GM23338 (cell line): ENCODE measurements around the gene ABI2. TPM values are rescaled to one million over a fixed set of nuclear protein-coding genes. Genes with fewer than 3 reads are reported as not detected.

Source experiments
- ATAC-seq: fragments of 200-7000 bp; cut with Tn5 transposase; 3 replicates; pipeline ENCODE4 v1.9.1; 2020
- DNase-seq: peaks from one replicate; pipeline ENCODE4 v3.0.0-alpha.2; 2015; ENCODE audit warnings: low spot score
- H2AFZ ChIP-seq: fragments of 200-600 bp; sonication (generic); 2 replicates; pipeline ENCODE4 v1.8.0; 2016; ENCODE audit warnings: antibody characterized with exemption, mild to moderate bottlenecking, moderate library complexity
- H3F3A ChIP-seq: fragments of 200-600 bp; sonication (generic); replicated peaks from 2 replicates; pipeline ENCODE4 v1.8.0; 2017; ENCODE audit warnings: antibody characterized with exemption, mixed run types, low read depth
- H3K27ac ChIP-seq: fragments of 200-600 bp; sonication (generic); 2 replicates; pipeline ENCODE4 v1.6.1; 2016; ENCODE audit warnings: low read depth
- H3K27me3 ChIP-seq: fragments of 200-600 bp; sonication (generic); 2 replicates; pipeline ENCODE4 v1.8.0; 2016; ENCODE audit warnings: mild to moderate bottlenecking, mixed run types, moderate library complexity; ENCODE audit not compliant: insufficient read depth
- H3K36me3 ChIP-seq: fragments of 200-600 bp; sonication (generic); 2 replicates; pipeline ENCODE4 v1.8.0; 2016; ENCODE audit warnings: mild to moderate bottlenecking; ENCODE audit not compliant: insufficient read depth
- H3K4me1 ChIP-seq: fragments of 200-600 bp; sonication (generic); 2 replicates; pipeline ENCODE4 v1.8.0; 2016; ENCODE audit warnings: mild to moderate bottlenecking, moderate library complexity; ENCODE audit not compliant: insufficient read depth
- H3K4me2 ChIP-seq: fragments of 200-600 bp; sonication (generic); 2 replicates; pipeline ENCODE4 v1.7.1; 2017; ENCODE audit warnings: mixed run types
- H3K4me3 ChIP-seq: fragments of 200-600 bp; sonication (generic); 2 replicates; pipeline ENCODE4 v1.6.1; 2016; ENCODE audit warnings: mixed run types
- H3K79me2 ChIP-seq: fragments of 200-600 bp; sonication (generic); replicated peaks from 2 replicates; pipeline ENCODE4 v1.8.0; 2017; ENCODE audit warnings: mild to moderate bottlenecking; ENCODE audit not compliant: insufficient read depth
- H3K9me2 ChIP-seq: fragments of 200-600 bp; sonication (generic); 2 replicates; pipeline ENCODE4 v1.8.0; 2017; ENCODE audit not compliant: insufficient read depth
- H4K20me1 ChIP-seq: fragments of 200-600 bp; sonication (generic); replicated peaks from 2 replicates; pipeline ENCODE4 v1.8.0; 2017; ENCODE audit warnings: mild to moderate bottlenecking; ENCODE audit not compliant: insufficient read depth
- H3K27ac Mint-ChIP-seq: 2 replicates; pipeline ENCODE4 v1.8.0; 2020; ENCODE audit warnings: inconsistent platforms, mild to moderate bottlenecking, moderate library complexity, mixed read lengths
- H3K27me3 Mint-ChIP-seq: 3 replicates; pipeline ENCODE4 v1.8.0; 2022; ENCODE audit warnings: low read depth, mild to moderate bottlenecking, moderate library complexity, mixed read lengths, inconsistent platforms; ENCODE audit not compliant: insufficient read depth, poor library complexity
- H3K36me3 Mint-ChIP-seq: 3 replicates; pipeline ENCODE4 v1.8.0; 2021; ENCODE audit warnings: low read depth, mild to moderate bottlenecking, inconsistent platforms, moderate library complexity, mixed read lengths
- H3K4me1 Mint-ChIP-seq: 3 replicates; pipeline ENCODE4 v1.8.0; 2020; ENCODE audit warnings: mild to moderate bottlenecking, inconsistent platforms, mixed read lengths
- H3K4me3 Mint-ChIP-seq: 3 replicates; pipeline ENCODE4 v1.8.0; 2021; ENCODE audit warnings: moderate library complexity, mild to moderate bottlenecking, inconsistent platforms, mixed read lengths
- H3K9me3 Mint-ChIP-seq: 3 replicates; pipeline ENCODE4 v1.8.0; 2020; ENCODE audit warnings: moderate library complexity, mild to moderate bottlenecking, inconsistent platforms, mixed read lengths
- CREB1 ChIP-seq: fragments of 250-450 bp; sonication (Bioruptor Pico); IDR thresholded peaks from 2 replicates; pipeline ENCODE4 v1.5.0; 2020; ENCODE audit warnings: low read depth, mild to moderate bottlenecking, moderate library complexity
- EZH2 ChIP-seq: fragments of 200-600 bp; sonication (generic); IDR thresholded peaks from one replicate; pipeline ENCODE4 v1.8.0; 2017; ENCODE audit warnings: antibody characterized with exemption, mild to moderate bottlenecking, low read depth; ENCODE audit not compliant: unreplicated experiment
- EZH2phosphoT487 ChIP-seq: fragments of 200-600 bp; sonication (generic); IDR thresholded peaks from one replicate; pipeline ENCODE4 v1.8.1; 2018; ENCODE audit warnings: antibody characterized with exemption; ENCODE audit not compliant: unreplicated experiment
- JUNB ChIP-seq: IDR thresholded peaks from one replicate; pipeline ENCODE4 v1.6.1; 2016; ENCODE audit warnings: antibody characterized with exemption; ENCODE audit not compliant: unreplicated experiment
- NANOG ChIP-seq: IDR thresholded peaks from 2 replicates; pipeline ENCODE4 v1.6.1; 2016; ENCODE audit warnings: antibody characterized with exemption, borderline replicate concordance
- POLR2AphosphoS5 ChIP-seq: IDR thresholded peaks from 2 replicates; pipeline ENCODE4 v1.6.1; 2016; ENCODE audit warnings: antibody characterized with exemption, low read depth
- STAT1 ChIP-seq: IDR thresholded peaks from one replicate; pipeline ENCODE4 v1.6.1; 2016; ENCODE audit warnings: antibody characterized with exemption; ENCODE audit not compliant: unreplicated experiment
- ZNF114 ChIP-seq: fragments of 250-450 bp; sonication (Bioruptor Pico); IDR thresholded peaks from 2 replicates; pipeline ENCODE4 v1.5.0; 2020; ENCODE audit warnings: mild to moderate bottlenecking, moderate library complexity
- ZNF331 ChIP-seq: fragments of 250-450 bp; sonication (Bioruptor Pico); IDR thresholded peaks from 2 replicates; pipeline ENCODE4 v1.5.0; 2020; ENCODE audit warnings: low read depth, mild to moderate bottlenecking, moderate library complexity
- polyA plus RNA-seq: library from polyadenylated mRNA; unstranded; fragments of >200 nt; fragmentation: Nextera tagmentation; extraction: Ambion mirVana; gene quantifications from 2 replicates; pipeline ENCODE4 v1.2.1, GENCODE V29; 2016
- total RNA-seq: library from RNA; depleted of rRNA; stranded (reverse); fragments of >200 nt; shearing (Covaris generic); gene quantifications from 2 replicates; pipeline ENCODE4 v1.2.3, GENCODE V29; 2014
- TF ChIP-seq, protein P1 (sequence below): fragments of 250-450 bp; sonication (Bioruptor Pico); IDR thresholded peaks from 2 replicates; pipeline ENCODE4 v1.5.0; 2020; ENCODE audit warnings: mild to moderate bottlenecking, moderate library complexity
- TF ChIP-seq, protein P2 (sequence below): IDR thresholded peaks from 2 replicates; pipeline ENCODE4 v1.6.1; 2016; ENCODE audit warnings: antibody characterized with exemption
- TF ChIP-seq, protein P3 (sequence below): IDR thresholded peaks from one replicate; pipeline ENCODE4 v1.6.1; 2018; ENCODE audit warnings: antibody characterized with exemption; ENCODE audit not compliant: unreplicated experiment
- TF ChIP-seq, protein P4 (sequence below), 2 experiments: fragments of 200-600 bp in 1 of 2; sonication (generic) in 1 of 2; conservative IDR thresholded peaks; 2 replicates each; pipeline versions ENCODE4 v1.5.1 to v1.6.1; 2016 to 2017; ENCODE audit warnings: antibody characterized with exemption in 2 of 2, low read depth in 2 of 2, mild to moderate bottlenecking in 2 of 2, moderate library complexity in 1 of 2

The ABI2 gene
- total and polyA plus RNA-seq, 2 experiments from 2014 or later = 46.5 to 114 TPM

DNA sequence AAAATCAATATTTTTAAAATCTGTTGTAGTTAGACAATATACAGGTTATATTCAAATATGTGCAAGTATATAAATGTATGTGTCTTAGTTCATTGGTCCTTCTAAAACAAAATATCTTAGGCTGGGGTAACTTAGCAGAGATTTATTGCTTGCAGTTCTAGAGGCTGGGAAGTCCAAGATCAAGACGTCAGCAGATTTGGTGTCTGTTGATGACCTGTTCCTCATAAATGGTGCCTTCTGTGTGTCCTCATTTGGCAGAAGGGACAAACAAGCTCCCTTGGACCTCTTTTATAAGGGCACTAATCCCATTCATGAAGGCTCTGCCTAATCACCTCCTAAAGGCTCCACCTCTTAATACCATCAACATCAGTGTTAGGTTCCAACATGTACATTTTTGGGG is 31.3 kb downstream of the ABI2 start (continued):
- TF ChIP-seq, protein P1, sequence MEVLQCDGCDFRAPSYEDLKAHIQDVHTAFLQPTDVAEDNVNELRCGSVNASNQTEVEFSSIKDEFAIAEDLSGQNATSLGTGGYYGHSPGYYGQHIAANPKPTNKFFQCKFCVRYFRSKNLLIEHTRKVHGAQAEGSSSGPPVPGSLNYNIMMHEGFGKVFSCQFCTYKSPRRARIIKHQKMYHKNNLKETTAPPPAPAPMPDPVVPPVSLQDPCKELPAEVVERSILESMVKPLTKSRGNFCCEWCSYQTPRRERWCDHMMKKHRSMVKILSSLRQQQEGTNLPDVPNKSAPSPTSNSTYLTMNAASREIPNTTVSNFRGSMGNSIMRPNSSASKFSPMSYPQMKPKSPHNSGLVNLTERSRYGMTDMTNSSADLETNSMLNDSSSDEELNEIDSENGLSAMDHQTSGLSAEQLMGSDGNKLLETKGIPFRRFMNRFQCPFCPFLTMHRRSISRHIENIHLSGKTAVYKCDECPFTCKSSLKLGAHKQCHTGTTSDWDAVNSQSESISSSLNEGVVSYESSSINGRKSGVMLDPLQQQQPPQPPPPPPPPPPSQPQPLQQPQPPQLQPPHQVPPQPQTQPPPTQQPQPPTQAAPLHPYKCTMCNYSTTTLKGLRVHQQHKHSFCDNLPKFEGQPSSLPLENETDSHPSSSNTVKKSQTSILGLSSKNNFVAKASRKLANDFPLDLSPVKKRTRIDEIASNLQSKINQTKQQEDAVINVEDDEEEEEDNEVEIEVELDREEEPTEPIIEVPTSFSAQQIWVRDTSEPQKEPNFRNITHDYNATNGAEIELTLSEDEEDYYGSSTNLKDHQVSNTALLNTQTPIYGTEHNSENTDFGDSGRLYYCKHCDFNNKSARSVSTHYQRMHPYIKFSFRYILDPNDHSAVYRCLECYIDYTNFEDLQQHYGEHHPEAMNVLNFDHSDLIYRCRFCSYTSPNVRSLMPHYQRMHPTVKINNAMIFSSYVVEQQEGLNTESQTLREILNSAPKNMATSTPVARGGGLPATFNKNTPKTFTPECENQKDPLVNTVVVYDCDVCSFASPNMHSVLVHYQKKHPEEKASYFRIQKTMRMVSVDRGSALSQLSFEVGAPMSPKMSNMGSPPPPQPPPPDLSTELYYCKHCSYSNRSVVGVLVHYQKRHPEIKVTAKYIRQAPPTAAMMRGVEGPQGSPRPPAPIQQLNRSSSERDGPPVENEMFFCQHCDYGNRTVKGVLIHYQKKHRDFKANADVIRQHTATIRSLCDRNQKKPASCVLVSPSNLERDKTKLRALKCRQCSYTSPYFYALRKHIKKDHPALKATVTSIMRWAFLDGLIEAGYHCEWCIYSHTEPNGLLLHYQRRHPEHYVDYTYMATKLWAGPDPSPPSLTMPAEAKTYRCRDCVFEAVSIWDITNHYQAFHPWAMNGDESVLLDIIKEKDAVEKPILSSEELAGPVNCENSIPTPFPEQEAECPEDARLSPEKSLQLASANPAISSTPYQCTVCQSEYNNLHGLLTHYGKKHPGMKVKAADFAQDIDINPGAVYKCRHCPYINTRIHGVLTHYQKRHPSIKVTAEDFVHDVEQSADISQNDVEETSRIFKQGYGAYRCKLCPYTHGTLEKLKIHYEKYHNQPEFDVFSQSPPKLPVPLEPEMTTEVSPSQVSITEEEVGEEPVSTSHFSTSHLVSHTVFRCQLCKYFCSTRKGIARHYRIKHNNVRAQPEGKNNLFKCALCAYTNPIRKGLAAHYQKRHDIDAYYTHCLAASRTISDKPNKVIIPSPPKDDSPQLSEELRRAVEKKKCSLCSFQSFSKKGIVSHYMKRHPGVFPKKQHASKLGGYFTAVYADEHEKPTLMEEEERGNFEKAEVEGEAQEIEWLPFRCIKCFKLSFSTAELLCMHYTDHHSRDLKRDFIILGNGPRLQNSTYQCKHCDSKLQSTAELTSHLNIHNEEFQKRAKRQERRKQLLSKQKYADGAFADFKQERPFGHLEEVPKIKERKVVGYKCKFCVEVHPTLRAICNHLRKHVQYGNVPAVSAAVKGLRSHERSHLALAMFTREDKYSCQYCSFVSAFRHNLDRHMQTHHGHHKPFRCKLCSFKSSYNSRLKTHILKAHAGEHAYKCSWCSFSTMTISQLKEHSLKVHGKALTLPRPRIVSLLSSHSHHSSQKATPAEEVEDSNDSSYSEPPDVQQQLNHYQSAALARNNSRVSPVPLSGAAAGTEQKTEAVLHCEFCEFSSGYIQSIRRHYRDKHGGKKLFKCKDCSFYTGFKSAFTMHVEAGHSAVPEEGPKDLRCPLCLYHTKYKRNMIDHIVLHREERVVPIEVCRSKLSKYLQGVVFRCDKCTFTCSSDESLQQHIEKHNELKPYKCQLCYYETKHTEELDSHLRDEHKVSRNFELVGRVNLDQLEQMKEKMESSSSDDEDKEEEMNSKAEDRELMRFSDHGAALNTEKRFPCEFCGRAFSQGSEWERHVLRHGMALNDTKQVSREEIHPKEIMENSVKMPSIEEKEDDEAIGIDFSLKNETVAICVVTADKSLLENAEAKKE = no peak
- TF ChIP-seq, protein P2, sequence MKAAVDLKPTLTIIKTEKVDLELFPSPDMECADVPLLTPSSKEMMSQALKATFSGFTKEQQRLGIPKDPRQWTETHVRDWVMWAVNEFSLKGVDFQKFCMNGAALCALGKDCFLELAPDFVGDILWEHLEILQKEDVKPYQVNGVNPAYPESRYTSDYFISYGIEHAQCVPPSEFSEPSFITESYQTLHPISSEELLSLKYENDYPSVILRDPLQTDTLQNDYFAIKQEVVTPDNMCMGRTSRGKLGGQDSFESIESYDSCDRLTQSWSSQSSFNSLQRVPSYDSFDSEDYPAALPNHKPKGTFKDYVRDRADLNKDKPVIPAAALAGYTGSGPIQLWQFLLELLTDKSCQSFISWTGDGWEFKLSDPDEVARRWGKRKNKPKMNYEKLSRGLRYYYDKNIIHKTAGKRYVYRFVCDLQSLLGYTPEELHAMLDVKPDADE = no peak
- TF ChIP-seq ZNF114 (CRISPR knock-in tag) (no peak), CREB1 (CRISPR knock-in tag) (no peak)

DNA sequence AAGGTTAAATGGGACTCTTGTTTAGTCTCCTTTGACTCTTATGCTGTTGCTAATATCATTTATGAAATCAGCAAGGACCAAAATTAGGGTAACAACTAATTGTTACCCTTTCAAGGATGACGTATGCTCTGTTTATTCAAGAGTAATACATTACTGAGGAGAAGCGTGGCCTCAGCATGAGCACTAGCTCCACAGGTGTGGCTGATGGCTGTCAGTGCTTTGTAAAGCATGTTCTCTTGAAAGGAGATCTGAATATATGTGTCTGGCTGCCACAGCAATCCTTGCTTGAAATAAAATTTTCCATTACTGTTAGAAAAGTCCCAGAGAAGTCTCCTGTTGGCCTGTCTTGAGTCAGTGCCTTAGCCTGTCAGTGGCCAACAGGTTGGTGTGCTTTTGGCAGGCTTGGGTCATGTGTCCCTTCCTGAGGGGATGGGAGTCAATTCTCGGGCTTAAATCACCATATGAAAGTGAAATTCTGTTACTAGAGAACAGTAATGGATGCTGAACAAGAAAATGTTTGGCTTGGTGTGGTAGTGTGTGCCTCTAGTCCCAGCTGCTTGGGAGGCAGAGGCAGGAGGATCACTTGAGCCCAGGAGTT is 32.7 kb downstream of the ABI2 start:
- H3K27ac Mint-ChIP-seq = no peak overlapping the region
- no peak overlapping the region for H3K27ac ChIP-seq
- H3K36me3 ChIP-seq = 0 out of 2 replicates have a peak, but pooled peaks cover 3% of the 10 kb centered on the region
- peaks cover 42% of the 10 kb centered on the region for H4K20me1 ChIP-seq
- H3K27me3 Mint-ChIP-seq = peaks cover 4% of the 10 kb centered on the region
- H3K4me1 ChIP-seq = no peaks in the 10 kb centered on the region; the same call in 1 of the 2 replicates
- no peak overlapping the region for H2AFZ ChIP-seq
- H3F3A ChIP-seq = no peaks in the 10 kb centered on the region
- H3K9me3 Mint-ChIP-seq = peaks cover 6% of the 10 kb centered on the region; the same call in 1 of the 3 replicates
- H3K4me1 Mint-ChIP-seq = peaks cover 9% of the 10 kb centered on the region
- no peaks in the 10 kb centered on the region for H3K27me3 ChIP-seq
- no peak overlapping the region for H3K4me3 Mint-ChIP-seq
- H3K79me2 ChIP-seq = peaks cover 100% of the 10 kb centered on the region
- H3K9me2 ChIP-seq = no peaks in the 10 kb centered on the region
- no peak overlapping the region for H3K4me3 ChIP-seq
- H3K36me3 Mint-ChIP-seq = peaks cover 22% of the 10 kb centered on the region
- DNase-seq (peak; percentile 28), ATAC-seq (peak; percentile 56; the same call in 2 of the 3 replicates)
- no peak overlapping the region for H3K4me2 ChIP-seq
- no peak for TF ChIP-seq ZNF331 (CRISPR knock-in tag)
- TF ChIP-seq, protein P3, sequence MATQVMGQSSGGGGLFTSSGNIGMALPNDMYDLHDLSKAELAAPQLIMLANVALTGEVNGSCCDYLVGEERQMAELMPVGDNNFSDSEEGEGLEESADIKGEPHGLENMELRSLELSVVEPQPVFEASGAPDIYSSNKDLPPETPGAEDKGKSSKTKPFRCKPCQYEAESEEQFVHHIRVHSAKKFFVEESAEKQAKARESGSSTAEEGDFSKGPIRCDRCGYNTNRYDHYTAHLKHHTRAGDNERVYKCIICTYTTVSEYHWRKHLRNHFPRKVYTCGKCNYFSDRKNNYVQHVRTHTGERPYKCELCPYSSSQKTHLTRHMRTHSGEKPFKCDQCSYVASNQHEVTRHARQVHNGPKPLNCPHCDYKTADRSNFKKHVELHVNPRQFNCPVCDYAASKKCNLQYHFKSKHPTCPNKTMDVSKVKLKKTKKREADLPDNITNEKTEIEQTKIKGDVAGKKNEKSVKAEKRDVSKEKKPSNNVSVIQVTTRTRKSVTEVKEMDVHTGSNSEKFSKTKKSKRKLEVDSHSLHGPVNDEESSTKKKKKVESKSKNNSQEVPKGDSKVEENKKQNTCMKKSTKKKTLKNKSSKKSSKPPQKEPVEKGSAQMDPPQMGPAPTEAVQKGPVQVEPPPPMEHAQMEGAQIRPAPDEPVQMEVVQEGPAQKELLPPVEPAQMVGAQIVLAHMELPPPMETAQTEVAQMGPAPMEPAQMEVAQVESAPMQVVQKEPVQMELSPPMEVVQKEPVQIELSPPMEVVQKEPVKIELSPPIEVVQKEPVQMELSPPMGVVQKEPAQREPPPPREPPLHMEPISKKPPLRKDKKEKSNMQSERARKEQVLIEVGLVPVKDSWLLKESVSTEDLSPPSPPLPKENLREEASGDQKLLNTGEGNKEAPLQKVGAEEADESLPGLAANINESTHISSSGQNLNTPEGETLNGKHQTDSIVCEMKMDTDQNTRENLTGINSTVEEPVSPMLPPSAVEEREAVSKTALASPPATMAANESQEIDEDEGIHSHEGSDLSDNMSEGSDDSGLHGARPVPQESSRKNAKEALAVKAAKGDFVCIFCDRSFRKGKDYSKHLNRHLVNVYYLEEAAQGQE = no peak
- TF ChIP-seq EZH2 = no peak
- no peak for TF ChIP-seq EZH2phosphoT487
- no peak for TF ChIP-seq JUNB
- no peak for TF ChIP-seq STAT1
- TF ChIP-seq POLR2AphosphoS5 = no peak
- TF ChIP-seq, protein P4, sequence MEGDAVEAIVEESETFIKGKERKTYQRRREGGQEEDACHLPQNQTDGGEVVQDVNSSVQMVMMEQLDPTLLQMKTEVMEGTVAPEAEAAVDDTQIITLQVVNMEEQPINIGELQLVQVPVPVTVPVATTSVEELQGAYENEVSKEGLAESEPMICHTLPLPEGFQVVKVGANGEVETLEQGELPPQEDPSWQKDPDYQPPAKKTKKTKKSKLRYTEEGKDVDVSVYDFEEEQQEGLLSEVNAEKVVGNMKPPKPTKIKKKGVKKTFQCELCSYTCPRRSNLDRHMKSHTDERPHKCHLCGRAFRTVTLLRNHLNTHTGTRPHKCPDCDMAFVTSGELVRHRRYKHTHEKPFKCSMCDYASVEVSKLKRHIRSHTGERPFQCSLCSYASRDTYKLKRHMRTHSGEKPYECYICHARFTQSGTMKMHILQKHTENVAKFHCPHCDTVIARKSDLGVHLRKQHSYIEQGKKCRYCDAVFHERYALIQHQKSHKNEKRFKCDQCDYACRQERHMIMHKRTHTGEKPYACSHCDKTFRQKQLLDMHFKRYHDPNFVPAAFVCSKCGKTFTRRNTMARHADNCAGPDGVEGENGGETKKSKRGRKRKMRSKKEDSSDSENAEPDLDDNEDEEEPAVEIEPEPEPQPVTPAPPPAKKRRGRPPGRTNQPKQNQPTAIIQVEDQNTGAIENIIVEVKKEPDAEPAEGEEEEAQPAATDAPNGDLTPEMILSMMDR (conservative IDR thresholded peaks at IDR 0.05; ENCODE audit: low read depth in 2 of 2) = no peak
- no peak for TF ChIP-seq NANOG
- TF ChIP-seq CREB1 (CRISPR knock-in tag) = no peak
